ENCODE measurements around the gene RBPJ. TPM values are rescaled to one million over a fixed set of nuclear protein-coding genes. Genes with fewer than 3 reads are reported as not detected.

The RBPJ gene
- polyA plus RNA-seq, 3 donors, result 75.3 to 177 (median 128) TPM

DNA sequence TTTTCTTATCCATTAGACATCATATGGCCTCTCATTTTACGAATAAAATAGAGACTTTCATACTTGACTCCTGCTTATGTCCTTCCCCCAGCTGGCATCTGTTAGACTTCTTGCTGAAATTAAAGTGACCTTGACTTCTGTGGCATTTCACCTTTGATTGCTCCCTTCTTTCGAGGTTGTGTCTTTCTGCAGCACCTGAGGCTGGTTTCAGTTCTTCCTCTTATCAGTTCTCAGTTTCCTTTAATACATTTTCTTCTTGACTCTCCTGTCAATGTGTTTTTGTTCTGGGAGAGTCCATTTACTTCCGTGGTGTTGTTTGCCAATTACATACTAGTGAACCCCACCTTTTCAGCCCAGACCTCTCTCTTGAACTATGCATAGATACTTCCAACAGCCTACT is 81.6 kb downstream of the RBPJ start:
- Mint-ChIP-seq H3K27ac (peak overlapping the region in 2 of 7 donors; percentile 13 to 37), H3K36me3 (peaks cover 35 to 67% of the 10 kb centered on the region in 2 donors), H3K9me3 (peaks cover 8 to 19% (median 12%) of the 10 kb centered on the region in 7 donors), H3K4me3 (no peak overlapping the region), H3K4me1 (peaks cover 4% of the 10 kb centered on the region), H3K27me3 (ENCODE audit: low read depth in 3 of 3) (no peaks in the 10 kb centered on the region)
- WGBS (ENCODE audit: insufficient coverage), result 100% methylated on average over 1 of the region's 3 CpGs
- Histone ChIP-seq H3K36me3 (replicated peaks in 1 of 2; ENCODE audit: control insufficient read depth in 1 of 2, insufficient read depth in 2 of 2, low read length in 2 of 2) (peaks cover 15 to 62% of the 10 kb centered on the region in 2 donors), H3K4me1 (ENCODE audit: control insufficient read depth in 1 of 2, insufficient read depth in 2 of 2, low read length in 2 of 2) (peaks cover 0 to 6% of the 10 kb centered on the region in 2 donors), H4K20me1 (ENCODE audit: insufficient read depth, low read length) (peaks cover 77% of the 10 kb centered on the region), H3K4me2 (replicated peaks; ENCODE audit: extremely low read depth, low read length, poor library complexity, severe bottlenecking) (no peak overlapping the region), H3K79me2 (ENCODE audit: insufficient read depth, low read length) (peaks cover 25% of the 10 kb centered on the region), H2AFZ (ENCODE audit: insufficient read depth, low read depth, low read length, poor library complexity, severe bottlenecking) (no peak overlapping the region), H3K9me3 (replicated peaks in 1 of 2; ENCODE audit: control insufficient read depth in 1 of 2, insufficient read depth in 1 of 2, low read length in 2 of 2) (peaks cover 7 to 23% of the 10 kb centered on the region in 2 donors), H3K27me3 (ENCODE audit: control insufficient read depth in 2 of 2, insufficient read depth in 2 of 2, low read length in 2 of 2) (no peaks in the 10 kb centered on the region), H3K27ac (ENCODE audit: low read depth in 1 of 2, low read length in 2 of 2) (no peak overlapping the region), H3K9ac (ENCODE audit: insufficient read depth, low read length, poor library complexity, severe bottlenecking) (no peak overlapping the region), H3K4me3 (replicated peaks in 1 of 3; ENCODE audit: low read depth in 2 of 3, low read length in 3 of 3) (no peak overlapping the region)
- TF ChIP-seq, protein P1, sequence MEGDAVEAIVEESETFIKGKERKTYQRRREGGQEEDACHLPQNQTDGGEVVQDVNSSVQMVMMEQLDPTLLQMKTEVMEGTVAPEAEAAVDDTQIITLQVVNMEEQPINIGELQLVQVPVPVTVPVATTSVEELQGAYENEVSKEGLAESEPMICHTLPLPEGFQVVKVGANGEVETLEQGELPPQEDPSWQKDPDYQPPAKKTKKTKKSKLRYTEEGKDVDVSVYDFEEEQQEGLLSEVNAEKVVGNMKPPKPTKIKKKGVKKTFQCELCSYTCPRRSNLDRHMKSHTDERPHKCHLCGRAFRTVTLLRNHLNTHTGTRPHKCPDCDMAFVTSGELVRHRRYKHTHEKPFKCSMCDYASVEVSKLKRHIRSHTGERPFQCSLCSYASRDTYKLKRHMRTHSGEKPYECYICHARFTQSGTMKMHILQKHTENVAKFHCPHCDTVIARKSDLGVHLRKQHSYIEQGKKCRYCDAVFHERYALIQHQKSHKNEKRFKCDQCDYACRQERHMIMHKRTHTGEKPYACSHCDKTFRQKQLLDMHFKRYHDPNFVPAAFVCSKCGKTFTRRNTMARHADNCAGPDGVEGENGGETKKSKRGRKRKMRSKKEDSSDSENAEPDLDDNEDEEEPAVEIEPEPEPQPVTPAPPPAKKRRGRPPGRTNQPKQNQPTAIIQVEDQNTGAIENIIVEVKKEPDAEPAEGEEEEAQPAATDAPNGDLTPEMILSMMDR (IDR thresholded peaks at IDR 0.05), result no peak
- intact Hi-C loops (cut with micrococcal nuclease), result no loop called here
- no peak for DNase-seq

DNA sequence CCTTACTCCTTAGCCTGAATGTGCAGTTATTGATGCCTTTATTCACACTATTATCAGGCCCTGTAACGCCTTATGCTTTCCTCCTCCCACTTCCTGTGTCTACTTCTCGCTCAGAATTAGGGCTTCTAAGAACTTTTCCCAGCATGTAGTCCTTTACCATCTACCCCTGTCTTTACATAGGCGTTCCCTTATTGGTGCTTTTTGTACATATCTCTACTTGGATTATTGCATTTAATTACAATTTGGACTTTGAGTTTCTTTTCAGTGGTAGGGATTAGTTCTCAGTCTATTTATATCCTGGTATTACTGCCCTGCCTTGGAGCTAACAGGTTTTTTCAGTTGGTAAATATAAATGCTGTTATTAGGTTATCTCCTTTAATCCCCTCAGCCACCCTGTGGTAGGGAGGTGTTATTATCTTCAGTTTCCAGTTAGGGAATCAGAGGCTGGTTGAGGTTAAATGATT is 84.0 kb downstream of the RBPJ start:
- H3K4me3 Mint-ChIP-seq, result no peak overlapping the region
- no peaks in the 10 kb centered on the region for H3K27me3 ChIP-seq (ENCODE audit: control insufficient read depth in 2 of 2, insufficient read depth in 2 of 2, low read length in 2 of 2)
- H2AFZ ChIP-seq (ENCODE audit: insufficient read depth, low read depth, low read length, poor library complexity, severe bottlenecking), result no peak overlapping the region
- no peaks in the 10 kb centered on the region for H3K27me3 Mint-ChIP-seq (ENCODE audit: low read depth in 3 of 3)
- no peak for DNase-seq
- peaks cover 35% of the 10 kb centered on the region for H3K79me2 ChIP-seq (ENCODE audit: insufficient read depth, low read length)
- H3K9me3 ChIP-seq (replicated peaks in 1 of 2; ENCODE audit: control insufficient read depth in 1 of 2, insufficient read depth in 1 of 2, low read length in 2 of 2), result peaks cover 7 to 23% of the 10 kb centered on the region in 2 donors
- H3K36me3 Mint-ChIP-seq, result peaks cover 37 to 66% of the 10 kb centered on the region in 2 donors
- H3K9me3 Mint-ChIP-seq, result peaks cover 6 to 19% (median 12%) of the 10 kb centered on the region in 7 donors
- H3K4me2 ChIP-seq (replicated peaks; ENCODE audit: extremely low read depth, low read length, poor library complexity, severe bottlenecking), result no peak overlapping the region
- H3K4me3 ChIP-seq (replicated peaks in 1 of 3; ENCODE audit: low read depth in 2 of 3, low read length in 3 of 3), result no peak overlapping the region
- intact Hi-C loops (cut with micrococcal nuclease), result no loop called here
- TF ChIP-seq, protein P1 (IDR thresholded peaks at IDR 0.05), result no peak
- peaks cover 4 to 12% of the 10 kb centered on the region in 2 donors for H3K4me1 ChIP-seq (ENCODE audit: control insufficient read depth in 1 of 2, insufficient read depth in 2 of 2, low read length in 2 of 2)
- H3K27ac Mint-ChIP-seq, result no peak overlapping the region
- peaks cover 77% of the 10 kb centered on the region for H4K20me1 ChIP-seq (ENCODE audit: insufficient read depth, low read length)
- H3K36me3 ChIP-seq (replicated peaks in 1 of 2; ENCODE audit: control insufficient read depth in 1 of 2, insufficient read depth in 2 of 2, low read length in 2 of 2), result peaks cover 18 to 67% of the 10 kb centered on the region in 2 donors
- H3K4me1 Mint-ChIP-seq, result peaks cover 7% of the 10 kb centered on the region
- H3K27ac ChIP-seq (ENCODE audit: low read depth in 1 of 2, low read length in 2 of 2), result no peak overlapping the region
- H3K9ac ChIP-seq (ENCODE audit: insufficient read depth, low read length, poor library complexity, severe bottlenecking), result no peak overlapping the region
- WGBS (ENCODE audit: insufficient coverage), result 60% methylated on average over 1 of the region's 3 CpGs
